ENCODE measurements around the gene MT1M. TPM values are rescaled to one million over a fixed set of nuclear protein-coding genes. Genes with fewer than 3 reads are reported as not detected.
"Not testable (repeated sequence)": the region's sequence is repeated elsewhere in the genome, so short reads cannot be mapped to it uniquely, and the experiment has no call there.

The MT1M gene
- total RNA-seq, 1 donor from 2014 or later, result not detected

DNA sequence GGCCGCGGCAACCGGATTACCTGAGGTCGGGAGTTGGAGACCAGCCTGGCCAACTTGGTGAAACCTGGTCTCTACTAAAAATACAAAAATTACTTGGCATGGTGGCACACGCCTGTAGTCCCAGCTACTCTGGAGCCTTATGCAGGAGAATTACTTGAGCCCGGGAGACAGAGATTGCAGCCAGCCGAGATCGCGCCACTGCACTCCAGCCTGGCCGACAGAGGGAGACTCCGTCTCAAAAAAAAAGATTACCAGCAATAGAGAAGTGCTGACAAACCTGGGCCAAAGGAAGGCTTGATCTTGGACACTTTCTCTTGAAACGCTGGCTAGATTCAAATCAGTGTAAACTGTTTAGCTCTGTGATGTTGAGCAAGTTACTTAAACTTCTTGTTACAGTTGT lies 41.5 kb downstream of the MT1M start:
- no peak for DNase-seq (ENCODE audit: low spot score)

DNA sequence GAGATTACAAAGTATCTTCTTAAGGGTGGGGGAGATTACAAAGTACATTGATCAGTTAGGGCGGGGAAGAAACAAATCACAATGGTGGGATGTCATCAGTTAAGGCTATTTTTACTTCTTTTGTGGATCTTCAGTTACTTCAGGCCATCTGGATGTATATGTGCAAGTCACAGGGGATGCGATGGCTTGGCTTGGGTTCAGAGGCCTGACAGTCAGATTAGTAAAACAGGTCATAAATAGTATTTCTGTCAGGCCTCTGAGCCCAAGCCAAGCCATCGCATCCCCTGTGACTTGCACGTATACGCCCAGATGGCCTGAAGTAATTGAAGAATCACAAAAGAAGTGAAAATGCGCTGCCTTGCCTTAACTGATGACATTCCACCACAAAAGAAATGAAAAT lies 42.1 kb downstream of the MT1M start:
- DNase-seq (ENCODE audit: low spot score), result not testable (repeated sequence)

DNA sequence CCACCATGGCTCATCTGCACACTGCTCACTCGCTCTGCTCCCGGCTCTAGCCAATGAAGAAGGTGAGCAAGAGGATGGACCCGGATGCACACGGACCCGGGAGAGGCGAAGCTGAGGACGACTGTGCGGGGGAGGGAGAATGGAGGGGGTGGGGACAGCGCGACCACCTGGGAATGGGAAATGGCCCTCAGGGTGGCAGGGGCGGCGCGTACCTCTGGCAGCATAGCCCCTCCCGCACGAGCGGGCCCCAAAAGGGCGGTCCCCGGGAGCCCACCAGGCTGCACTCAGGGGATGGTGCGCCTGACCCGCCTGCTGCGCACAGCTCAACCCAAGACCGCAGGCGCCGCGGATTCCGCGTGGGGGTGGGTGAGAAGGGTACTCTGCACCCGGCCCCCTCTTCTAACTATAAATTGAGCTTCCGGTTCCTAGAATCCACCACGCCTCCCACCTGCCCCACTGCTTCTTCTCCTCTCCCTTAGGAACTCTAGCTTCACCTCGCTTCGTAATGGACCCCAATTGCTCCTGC lies 43.3 kb downstream of the MT1M start:
- no peak for DNase-seq (ENCODE audit: low spot score)

DNA sequence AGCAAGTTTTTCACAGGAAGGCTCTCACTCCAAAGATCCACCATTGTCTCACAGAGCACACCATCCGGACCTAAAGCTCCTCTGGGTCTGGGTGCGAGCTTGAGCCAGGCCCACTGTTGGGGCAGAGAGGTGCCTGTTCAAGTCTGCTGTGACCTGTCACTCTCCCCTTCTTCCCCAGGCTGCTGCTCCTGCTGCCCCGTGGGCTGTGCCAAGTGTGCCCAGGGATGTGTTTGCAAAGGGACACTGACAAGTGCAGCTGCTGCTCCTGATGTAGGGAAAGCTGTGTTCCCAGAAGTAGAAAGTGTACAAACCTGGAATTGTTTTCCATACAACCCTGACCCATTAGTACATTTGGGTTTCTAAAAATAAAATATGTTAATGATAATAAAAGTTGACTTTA lies 45.0 kb downstream of the MT1M start:
- no peak for DNase-seq (ENCODE audit: low spot score)

DNA sequence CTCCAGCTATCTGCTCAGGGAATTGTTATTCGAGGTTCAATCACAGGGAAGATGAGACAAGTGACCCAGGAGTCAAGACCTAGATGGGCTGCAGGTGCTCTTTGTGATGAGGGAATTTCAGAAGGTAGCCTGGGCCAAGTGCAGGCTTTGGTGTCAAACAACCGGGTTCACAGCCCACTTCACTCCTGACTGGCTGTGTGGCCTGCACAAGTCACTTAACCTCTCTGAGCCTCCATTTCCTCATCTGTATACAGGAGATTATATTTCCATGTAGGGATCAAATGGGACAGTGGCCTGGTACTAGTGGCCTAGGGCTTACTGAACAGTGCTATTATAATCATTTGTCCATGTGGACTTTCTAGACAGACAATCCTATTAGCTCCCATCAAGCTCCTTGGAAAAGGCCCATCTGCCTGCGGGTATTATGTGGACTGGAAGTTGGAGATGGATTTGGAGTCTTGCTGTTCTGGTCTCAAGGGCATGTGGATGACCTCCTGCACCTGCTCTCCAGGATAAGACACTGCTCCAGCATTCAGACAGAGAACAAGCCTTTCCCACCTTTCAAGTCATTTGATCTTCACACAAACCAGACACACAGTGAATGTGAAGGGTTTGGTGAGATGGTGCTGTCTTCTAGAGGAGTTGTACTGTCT lies 46.7 kb downstream of the MT1M start:
- DNase-seq (ENCODE audit: low spot score), result no peak

DNA sequence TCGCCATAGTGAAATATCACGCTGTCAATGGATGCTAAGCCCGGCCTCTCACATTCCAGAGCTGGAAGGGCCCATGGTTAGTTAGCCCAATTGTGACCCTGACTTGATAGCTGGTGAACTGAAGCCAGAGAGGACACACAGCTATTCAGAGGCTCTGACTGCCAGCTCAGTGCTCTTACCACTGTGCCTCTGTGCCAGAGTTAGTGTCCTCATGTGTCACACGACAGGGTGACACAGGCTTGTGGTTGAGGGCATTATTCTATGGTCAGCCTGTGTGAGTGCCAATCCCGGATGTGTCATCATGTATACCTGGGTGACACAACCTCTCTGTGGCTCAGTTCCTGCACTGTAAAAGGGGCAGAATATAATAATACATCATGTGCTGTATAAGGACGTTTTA lies 47.4 kb downstream of the MT1M start:
- no peak for DNase-seq (ENCODE audit: low spot score)

DNA sequence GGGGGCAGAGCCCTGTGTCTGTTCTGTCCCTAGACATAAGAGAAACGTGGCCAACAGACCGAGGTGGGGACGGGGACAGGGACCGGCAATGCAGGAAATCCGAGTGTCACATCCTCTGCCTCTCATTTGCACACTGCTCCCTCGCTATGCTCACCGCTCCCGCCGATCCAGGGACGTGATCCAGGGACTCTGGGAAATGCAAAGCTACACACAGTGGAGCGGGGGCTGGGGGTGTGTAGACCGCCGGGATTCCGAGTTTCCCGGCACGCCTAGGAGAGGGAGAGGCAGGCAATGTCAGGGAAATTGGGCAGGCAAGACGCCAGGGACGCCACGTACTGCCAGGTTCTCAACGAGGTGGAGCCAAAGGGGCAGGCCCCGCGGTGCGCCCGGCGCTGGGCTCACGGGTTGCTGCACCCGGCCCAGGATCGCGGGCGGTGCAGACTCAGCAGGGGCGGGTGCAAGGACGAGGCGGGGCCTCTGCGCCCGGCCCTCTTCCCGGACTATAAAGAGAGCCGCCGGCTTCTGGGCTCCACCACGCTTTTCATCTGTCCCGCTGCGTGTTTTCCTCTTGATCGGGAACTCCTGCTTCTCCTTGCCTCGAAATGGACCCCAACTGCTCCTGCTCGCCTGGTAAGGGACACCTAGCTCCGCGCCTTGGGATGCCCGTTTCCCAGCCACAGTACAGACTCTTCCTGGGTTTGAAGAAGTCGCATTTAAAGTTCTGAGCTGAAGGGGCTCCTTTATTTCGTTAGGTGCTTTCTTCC lies 49.7 kb downstream of the MT1M start, which contains the start of gene MT1X:
TSS of gene MT1X (plus strand) at position 532 of the 764 bp plus-strand sequence. CDS start at position 603, 71 bp downstream.
- peak; percentile 94 for DNase-seq (ENCODE audit: low spot score)

DNA sequence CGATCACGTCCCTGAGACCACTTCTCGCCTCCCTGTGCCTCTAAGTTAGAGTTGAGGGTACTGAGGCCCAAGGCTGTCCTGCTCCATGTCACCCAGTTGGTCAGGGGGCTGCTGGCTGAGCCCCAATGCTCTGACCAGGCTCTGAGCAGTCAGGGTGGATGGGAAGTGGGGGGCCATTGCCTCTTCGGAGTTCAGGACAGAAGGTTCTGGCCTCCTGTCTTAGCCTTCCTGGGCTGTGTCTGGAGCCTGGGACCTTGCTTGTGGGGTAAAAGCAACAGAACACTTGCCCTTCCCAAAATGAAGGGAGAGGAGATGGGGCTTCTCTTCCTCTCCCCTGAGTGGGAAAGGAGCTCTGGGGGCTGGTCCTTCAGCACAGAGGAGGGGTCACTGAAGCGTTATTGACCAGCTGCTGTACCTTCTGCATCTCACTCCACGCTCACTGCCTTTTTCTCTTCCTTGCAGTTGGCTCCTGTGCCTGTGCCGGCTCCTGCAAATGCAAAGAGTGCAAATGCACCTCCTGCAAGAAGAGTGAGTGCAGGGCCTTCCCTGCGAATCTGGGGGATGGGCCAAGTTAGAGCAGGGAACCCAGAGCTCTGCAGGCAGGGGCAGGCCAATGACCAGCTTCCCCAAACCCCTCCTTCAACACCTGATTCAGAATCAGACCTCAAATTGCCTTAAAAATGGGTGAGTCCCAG lies 50.4 kb downstream of the MT1M start:
- DNase-seq (ENCODE audit: low spot score), result no peak

Other genes with a start within 250 kb of the MT1M start
- 199 TPM for gene AMFR, start 207.1 kb upstream of the MT1M start, total RNA-seq (ENCODE audit: insufficient read depth, low replicate concordance)
- gene NUDT21, start 181.3 kb upstream of the MT1M start, total RNA-seq (ENCODE audit: insufficient read depth, low replicate concordance), result 68.4 TPM
- gene OGFOD1, start 181.1 kb upstream of the MT1M start, total RNA-seq (ENCODE audit: insufficient read depth, low replicate concordance), result 10.6 TPM
- gene BBS2, start 112.6 kb upstream of the MT1M start, total RNA-seq (ENCODE audit: insufficient read depth, low replicate concordance), result 52.7 TPM
- gene MT4, start 67.6 kb upstream of the MT1M start, total RNA-seq (ENCODE audit: insufficient read depth, low replicate concordance), result not detected
- gene MT3, start 43.1 kb upstream of the MT1M start, total RNA-seq (ENCODE audit: insufficient read depth, low replicate concordance), result not detected
- 12.0 TPM for gene MT2A, start 24.1 kb upstream of the MT1M start, total RNA-seq (ENCODE audit: insufficient read depth, low replicate concordance)
- 47.4 TPM for gene MT1E, start 6.9 kb upstream of the MT1M start, total RNA-seq (ENCODE audit: insufficient read depth, low replicate concordance)
- gene MT1A, start 6.0 kb downstream of the MT1M start, total RNA-seq (ENCODE audit: insufficient read depth, low replicate concordance), result not detected
- gene MT1B, start 19.2 kb downstream of the MT1M start, total RNA-seq (ENCODE audit: insufficient read depth, low replicate concordance), result not detected
- gene MT1F, start 25.3 kb downstream of the MT1M start, total RNA-seq (ENCODE audit: insufficient read depth, low replicate concordance), result 6.5 TPM
- gene MT1G, start 35.4 kb downstream of the MT1M start, total RNA-seq (ENCODE audit: insufficient read depth, low replicate concordance), result not detected
- gene MT1H, start 37.2 kb downstream of the MT1M start, total RNA-seq (ENCODE audit: insufficient read depth, low replicate concordance), result 13.0 TPM
- 2.9 TPM for gene MT1X, start 49.8 kb downstream of the MT1M start, total RNA-seq (ENCODE audit: insufficient read depth, low replicate concordance)
- 29.9 TPM for gene NUP93, start 97.5 kb downstream of the MT1M start, total RNA-seq (ENCODE audit: insufficient read depth, low replicate concordance)
- gene SLC12A3, start 232.5 kb downstream of the MT1M start, total RNA-seq (ENCODE audit: insufficient read depth, low replicate concordance), result 0.96 TPM